HG02973 (cell line): ENCODE measurements around the gene DNAJB6.

ENCODE experiments used
- ATAC-seq: cut with Tn5 transposase; IDR thresholded peaks from one replicate; pipeline ENCODE4 v1.9.1; 2021; ENCODE audit warnings: moderate library complexity; ENCODE audit not compliant: unreplicated experiment

DNAJB6 gene

GRCh38 chr7:157425137-157425731 lies 88.4 kb downstream of the DNAJB6 start:
- ATAC-seq, result no peak

GRCh38 chr7:157425761-157426160 lies 89.0 kb downstream of the DNAJB6 start:
- ATAC-seq, result no peak

GRCh38 chr7:157426463-157427301 lies 89.9 kb downstream of the DNAJB6 start:
- no peak for ATAC-seq

GRCh38 chr7:157427811-157428553 lies 91.2 kb downstream of the DNAJB6 start:
- no peak for ATAC-seq

- ATAC-seq, result no peak
Observed at GRCh38 chr7:157428554-157428945, 91.7 kb downstream of the DNAJB6 start.

GRCh38 chr7:157429001-157429679 lies 92.3 kb downstream of the DNAJB6 start:
- no peak for ATAC-seq

- ATAC-seq, result no peak
Observed at GRCh38 chr7:157429680-157430224, 92.9 kb downstream of the DNAJB6 start.

- ATAC-seq, result no peak
Observed at GRCh38 chr7:157430721-157431120, 93.9 kb downstream of the DNAJB6 start.

GRCh38 chr7:157431173-157431950 lies 94.6 kb downstream of the DNAJB6 start:
- ATAC-seq, result no peak

GRCh38 chr7:157431951-157432540 lies 95.2 kb downstream of the DNAJB6 start:
- no peak for ATAC-seq

GRCh38 chr7:157432541-157432956 lies 95.7 kb downstream of the DNAJB6 start:
- ATAC-seq, result peak; percentile 17

GRCh38 chr7:157432957-157433576 lies 96.3 kb downstream of the DNAJB6 start:
- ATAC-seq, result peak; percentile 46

- no peak for ATAC-seq
Observed at GRCh38 chr7:157433628-157434027, 96.8 kb downstream of the DNAJB6 start.

GRCh38 chr7:157434231-157434630 lies 97.4 kb downstream of the DNAJB6 start:
- ATAC-seq, result no peak

GRCh38 chr7:157434701-157435100 lies 97.9 kb downstream of the DNAJB6 start:
- ATAC-seq, result no peak

GRCh38 chr7:157436076-157436475 lies 99.3 kb downstream of the DNAJB6 start:
- ATAC-seq, result no peak

GRCh38 chr7:157436763-157437480 lies 100.1 kb downstream of the DNAJB6 start:
- no peak for ATAC-seq

- no peak for ATAC-seq
Observed at GRCh38 chr7:157437519-157438061, 100.8 kb downstream of the DNAJB6 start.
